H1 (cell line): ENCODE data around the gene FAM193A. TPM values are rescaled to one million over a fixed set of nuclear protein-coding genes. Genes with fewer than 3 reads are reported as not detected.
A peak's percentile ranks its signal among the peaks of the same experiment; 100 is the strongest.

Experiments used
- CTCF ChIA-PET: fragments of 300-600 bp; sonication (Branson Sonifier 250); formaldehyde crosslinking; loops from one replicate; lab custom pipeline; 2021; ENCODE audit not compliant: partially characterized antibody; lab: Charles Lee
- POLR2A ChIA-PET: fragments of 300-600 bp; sonication (Branson Sonifier 250); formaldehyde crosslinking; loops from one replicate; lab custom pipeline; 2021; ENCODE audit warnings: inconsistent platforms; ENCODE audit not compliant: partially characterized antibody; lab: Charles Lee
- DNase-seq, 2 experiments: peaks; one replicate each; pipeline versions ENCODE4 v3.0.0 to v3.0.0-alpha.2; 2010 to 2022; ENCODE audit warnings: low spot score in 2 of 2, low read depth in 1 of 2, mixed read lengths in 1 of 2
- FAIRE-seq: peaks from 2 replicates; lab custom pipeline; 2011; peaks lifted over from hg19 to GRCh38; lab: Jason Lieb, UNC
- H2AFZ ChIP-seq: 2 replicates; pipeline ENCODE4 v1.8.1; 2012; ENCODE audit warnings: low read length, inconsistent platforms
- H2AK5ac ChIP-seq: 2 replicates; pipeline ENCODE4 v1.6.1; 2013; ENCODE audit warnings: low read depth, low read length
- H2BK120ac ChIP-seq: replicated peaks from 2 replicates; pipeline ENCODE3; 2013; ENCODE audit warnings: low read depth, low read length, inconsistent platforms
- H2BK12ac ChIP-seq: 2 replicates; pipeline ENCODE4 v1.6.1; 2013; ENCODE audit warnings: low read depth, low read length
- H2BK15ac ChIP-seq: 2 replicates; pipeline ENCODE4 v1.6.1; 2013; ENCODE audit warnings: low read length
- H2BK20ac ChIP-seq: 2 replicates; pipeline ENCODE4 v1.6.1; 2013; ENCODE audit warnings: low read length
- H2BK5ac ChIP-seq: 2 replicates; pipeline ENCODE4 v1.6.1; 2013; ENCODE audit warnings: low read depth, low read length
- H3K14ac ChIP-seq: 2 replicates; pipeline ENCODE4 v1.6.1; 2013; ENCODE audit warnings: inconsistent platforms; ENCODE audit not compliant: insufficient read length
- H3K18ac ChIP-seq: 2 replicates; pipeline ENCODE4 v1.6.1; 2013; ENCODE audit warnings: low read length; ENCODE audit errors: extremely low read depth
- H3K23ac ChIP-seq: 2 replicates; pipeline ENCODE4 v1.6.1; 2013; ENCODE audit warnings: inconsistent platforms; ENCODE audit not compliant: insufficient read length
- H3K23me2 ChIP-seq: 2 replicates; pipeline ENCODE4 v1.6.1; 2013; ENCODE audit warnings: low read depth, low read length
- H3K27ac ChIP-seq: 2 replicates; pipeline ENCODE4 v1.6.1; 2011; ENCODE audit warnings: low read depth, low read length, inconsistent platforms
- H3K27me3 ChIP-seq, 4 experiments: replicated peaks in 1 of 4; 1 replicate in 1 of 4; 2 replicates in 3 of 4; pipeline versions ENCODE4 v1.6.1 to v1.8.1; 2011 to 2013; ENCODE audit warnings: low read length in 3 of 4, mild to moderate bottlenecking in 3 of 4, inconsistent platforms in 2 of 4, mixed read lengths in 2 of 4, moderate library complexity in 1 of 4; ENCODE audit not compliant: control insufficient read depth in 3 of 4, insufficient read depth in 3 of 4; ENCODE audit errors: extremely low read depth in 1 of 4
- H3K36me3 ChIP-seq, 4 experiments: 2 replicates each; pipeline versions ENCODE4 v1.6.1 to v1.8.1; 2011 to 2013; ENCODE audit warnings: mild to moderate bottlenecking in 4 of 4, low read length in 3 of 4, moderate library complexity in 2 of 4, control low read depth in 1 of 4, inconsistent platforms in 1 of 4; ENCODE audit not compliant: insufficient read depth in 4 of 4, control insufficient read depth in 2 of 4
- H3K4ac ChIP-seq: replicated peaks from 2 replicates; pipeline ENCODE3; 2013; ENCODE audit warnings: low read length, low read depth, mixed read lengths, inconsistent platforms; ENCODE audit not compliant: insufficient read length
- H3K4me1 ChIP-seq, 4 experiments: replicated peaks in 1 of 4; 1 replicate in 1 of 4; 2 replicates in 3 of 4; pipeline versions ENCODE4 v1.6.1 to v1.8.1; 2011 to 2013; ENCODE audit warnings: low read length in 3 of 4, inconsistent platforms in 2 of 4, mixed read lengths in 1 of 4; ENCODE audit not compliant: insufficient read depth in 4 of 4, control insufficient read depth in 3 of 4
- H3K4me2 ChIP-seq, 2 experiments: 2 replicates each; pipeline versions ENCODE4 v1.6.1 to v1.8.1; 2011 to 2013; ENCODE audit warnings: low read depth in 2 of 2, low read length in 2 of 2, control low read depth in 1 of 2, inconsistent platforms in 1 of 2, mild to moderate bottlenecking in 1 of 2; ENCODE audit not compliant: insufficient read depth in 1 of 2
- H3K4me3 ChIP-seq, 4 experiments: fragments of 200-600, 300-600 bp in 1 of 4; sonication (generic), shearing (Covaris generic), sonication (Bioruptor Twin) in 1 of 4; 2 replicates each; pipeline versions ENCODE4 v1.5.1 to v1.8.1; 2011 to 2016; ENCODE audit warnings: low read length in 4 of 4, low read depth in 3 of 4, control low read depth in 2 of 4, inconsistent platforms in 2 of 4, mild to moderate bottlenecking in 2 of 4, mixed read lengths in 1 of 4, moderate library complexity in 1 of 4; ENCODE audit not compliant: insufficient read depth in 2 of 4; ENCODE audit errors: extremely low read depth in 1 of 4
- H3K56ac ChIP-seq: replicated peaks from 2 replicates; pipeline ENCODE3; 2013; ENCODE audit warnings: low read depth, mild to moderate bottlenecking, mixed read lengths, low read length, inconsistent platforms; ENCODE audit not compliant: insufficient read length
- H3K79me1 ChIP-seq: 2 replicates; pipeline ENCODE4 v1.6.1; 2013; ENCODE audit warnings: low read depth, low read length, control low read depth
- H3K79me2 ChIP-seq, 2 experiments: 2 replicates each; pipeline versions ENCODE4 v1.6.1 to v1.8.1; 2012 to 2013; ENCODE audit warnings: low read length in 2 of 2, mild to moderate bottlenecking in 2 of 2, inconsistent platforms in 1 of 2; ENCODE audit not compliant: insufficient read depth in 2 of 2, control insufficient read depth in 1 of 2
- H3K9ac ChIP-seq, 4 experiments: replicated peaks in 1 of 4; 1 replicate in 1 of 4; 2 replicates in 3 of 4; pipeline versions ENCODE4 v1.6.1 to v1.8.1; 2011 to 2013; ENCODE audit warnings: low read depth in 3 of 4, low read length in 3 of 4, control low read depth in 2 of 4, mild to moderate bottlenecking in 2 of 4, moderate library complexity in 2 of 4, inconsistent platforms in 1 of 4; ENCODE audit errors: extremely low read depth in 1 of 4
- H3K9me3 ChIP-seq, 2 experiments: 2 replicates each; pipeline versions ENCODE4 v1.6.1 to v1.8.1; 2012 to 2013; ENCODE audit warnings: mild to moderate bottlenecking in 2 of 2, moderate library complexity in 2 of 2, control low read depth in 1 of 2, inconsistent platforms in 1 of 2, low read depth in 1 of 2, low read length in 1 of 2, mixed read lengths in 1 of 2; ENCODE audit not compliant: insufficient read depth in 2 of 2
- H4K20me1 ChIP-seq, 2 experiments: replicated peaks in 1 of 2; 2 replicates each; pipeline versions ENCODE3 to v1.8.1; 2011 to 2013; ENCODE audit warnings: inconsistent platforms in 2 of 2, low read length in 2 of 2, mild to moderate bottlenecking in 1 of 2; ENCODE audit not compliant: insufficient read depth in 2 of 2, control insufficient read depth in 1 of 2
- H4K5ac ChIP-seq: 2 replicates; pipeline ENCODE4 v1.6.1; 2013; ENCODE audit warnings: low read length, low read depth, mixed read lengths, inconsistent platforms; ENCODE audit not compliant: insufficient read length
- H4K8ac ChIP-seq: 2 replicates; pipeline ENCODE4 v1.8.0; 2013; ENCODE audit warnings: mild to moderate bottlenecking, moderate library complexity, low read length, inconsistent platforms; ENCODE audit not compliant: insufficient read depth; ENCODE audit errors: extremely low read depth
- H4K91ac ChIP-seq: replicated peaks from 2 replicates; pipeline ENCODE3; 2013; ENCODE audit warnings: low read length, mixed read lengths, inconsistent platforms; ENCODE audit not compliant: insufficient read length
- BRCA1 ChIP-seq: IDR thresholded peaks from 2 replicates; pipeline ENCODE4 v1.6.1; 2012; ENCODE audit warnings: low read depth, low read length, improper control_type of control experiment
- CBX5 ChIP-seq: fragments of 300-800, 300-1000 bp; sonication (generic); IDR thresholded peaks from 2 replicates; pipeline ENCODE4 v1.7.1; 2016; ENCODE audit warnings: antibody characterized with exemption, low read length, low read depth
- NANOG ChIP-seq: IDR thresholded peaks from 2 replicates; pipeline ENCODE4 v1.6.1; 2011; ENCODE audit warnings: low read length, low read depth, mild to moderate bottlenecking, inconsistent platforms; ENCODE audit not compliant: insufficient read depth, poor library complexity, severe bottlenecking
- POLR2AphosphoS5 ChIP-seq: IDR thresholded peaks from 2 replicates; pipeline ENCODE4 v1.6.1; 2011; ENCODE audit warnings: low read depth, low read length
- RBBP5 ChIP-seq: IDR thresholded peaks from 2 replicates; pipeline ENCODE4 v1.7.1; 2012; ENCODE audit warnings: low read depth, mild to moderate bottlenecking, inconsistent platforms, low read length, moderate library complexity, borderline replicate concordance
- RNF2 ChIP-seq: fragments of 200-900, 300-1000 bp; sonication (generic); IDR thresholded peaks from 2 replicates; pipeline ENCODE4 v1.7.1; 2016; ENCODE audit warnings: borderline replicate concordance, low read depth, mild to moderate bottlenecking, antibody characterized with exemption, low read length; ENCODE audit not compliant: poor library complexity, severe bottlenecking; ENCODE audit errors: missing control alignments
- RXRA ChIP-seq: IDR thresholded peaks from 2 replicates; pipeline ENCODE4 v1.6.1; 2011; ENCODE audit warnings: low read depth, mild to moderate bottlenecking, low read length, moderate library complexity; ENCODE audit not compliant: insufficient read depth
- TAF1 ChIP-seq: IDR thresholded peaks from 2 replicates; pipeline ENCODE4 v1.6.1; 2011; ENCODE audit warnings: mild to moderate bottlenecking, low read depth, low read length
- WGBS, 2 experiments: shearing (Covaris generic) in 1 of 2; methylation state at CpG; one replicate each; pipeline versions ENCODE4 v1.1.6 to v1.1.7; 2013 to 2015; ENCODE audit warnings: low lambda C conversion rate in 2 of 2, mixed read lengths in 2 of 2, inconsistent platforms in 1 of 2, low coverage in 1 of 2, missing lambda C conversion rate in 1 of 2; ENCODE audit not compliant: insufficient replicate concordance in 2 of 2, insufficient coverage in 1 of 2, insufficient read length in 1 of 2; ENCODE audit errors: extremely low coverage in 1 of 2, missing lambda C conversion rate in 1 of 2; 5-methylcytosine and 5-hydroxymethylcytosine counted together
- polyA plus RNA-seq, 7 experiments: library from polyadenylated mRNA; depleted of rRNA in 3 of 7; stranded (reverse) in 5 of 7; unstranded in 2 of 7; fragments of >200 nt in 5 of 7; fragments of 200-250 nt in 2 of 7; gene quantifications; 1 replicate in 5 of 7; 2 replicates in 1 of 7; 4 replicates in 1 of 7; pipeline versions ENCODE4 v1.2.1 to v1.2.3, GENCODE V29; 2011 to 2013; ENCODE audit warnings: missing spikeins in 2 of 7, mixed read lengths in 2 of 7
- total RNA-seq: library from RNA; stranded (reverse); fragmentation: NEBNext Ultra II Directional; extraction: Animal tissue kit (Norgen Biotek cat#: 25700); gene quantifications from 2 replicates; pipeline ENCODE4 v1.2.1, GENCODE V29; 2021
- TF ChIP-seq, protein P1 (sequence below): IDR thresholded peaks from 2 replicates; pipeline ENCODE4 v1.6.1; 2012; ENCODE audit warnings: low read length, inconsistent platforms

Gene FAM193A
- total and polyA plus RNA-seq, 2 of the 8 experiments (the other 6 are each of a cell fraction or from before 2014, with no cell fraction given): 8.7 to 26.2 TPM

DNA sequence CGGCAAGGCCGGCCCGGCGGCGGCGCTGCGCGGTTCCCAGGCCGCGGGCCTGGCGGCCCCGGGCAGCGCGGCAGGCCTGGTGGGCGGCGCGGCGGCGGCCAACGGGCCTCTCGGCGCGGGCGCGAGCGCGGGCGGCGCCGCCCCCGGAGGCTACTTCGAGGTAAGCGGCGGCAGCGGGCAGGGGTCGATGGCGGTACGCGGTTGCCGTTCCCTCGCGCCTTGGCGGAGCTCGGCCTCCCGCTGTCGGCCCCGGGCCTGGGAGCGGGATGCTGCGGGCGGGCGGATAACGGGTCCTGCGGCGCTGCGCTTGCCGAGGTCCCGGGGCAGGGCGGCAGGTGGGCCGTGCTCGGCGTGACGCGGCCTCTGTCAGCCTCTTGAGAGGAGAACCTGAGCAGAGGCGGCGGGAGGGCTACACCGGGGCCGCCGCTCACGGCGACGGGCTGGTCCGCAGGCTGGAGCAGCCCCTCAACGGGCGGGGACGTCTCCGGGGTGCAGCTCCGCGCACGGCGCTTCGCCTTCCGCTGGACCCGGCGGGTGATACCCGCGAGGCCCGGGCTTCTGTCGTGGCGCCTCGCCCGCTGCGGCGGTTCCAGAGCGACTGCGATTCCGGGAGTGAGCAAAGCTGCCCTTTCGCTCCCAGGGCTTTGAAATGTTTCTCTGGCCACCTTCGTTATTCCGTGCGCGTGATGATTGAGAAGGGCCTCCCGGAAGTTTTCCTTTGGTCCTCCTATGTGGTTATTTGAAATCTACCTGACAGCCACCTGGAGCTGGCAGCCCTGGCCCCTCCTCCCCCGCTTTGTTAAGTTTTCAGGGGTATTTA, 774 bp downstream of the FAM193A start:
- no peaks in the 10 kb centered on the region for H3K9me3 ChIP-seq
- ChIA-PET CTCF (no interaction called here), POLR2A (interaction anchor here (0.6 to 6.4 kb wide), 8 partner anchors 10 to 69 kb away, joined by 3 to 65 read pairs (median 6); partner anchors contain the start of gene RNF4)
- H3K23me2 ChIP-seq: peaks cover 5% of the 10 kb centered on the region; the same call in 1 of the 2 replicates
- no peaks in the 10 kb centered on the region for H3K27me3 ChIP-seq
- H3K4me3 ChIP-seq: peak overlapping the region; percentile 57 to 93 (median 91)
- H2AFZ ChIP-seq: no peak overlapping the region
- H4K91ac ChIP-seq: no peak overlapping the region
- H3K4ac ChIP-seq: no peak overlapping the region
- H4K5ac ChIP-seq: no peak overlapping the region
- no peak overlapping the region for H3K14ac ChIP-seq
- H2BK20ac ChIP-seq: no peak overlapping the region
- H3K9ac ChIP-seq: peak overlapping the region; percentile 15 to 92 (median 62); a peak in 6 of 7 replicates
- H2BK5ac ChIP-seq: no peak overlapping the region
- no peak overlapping the region; the same call in none of the 2 replicates for H3K27ac ChIP-seq
- H4K20me1 ChIP-seq: peaks cover 2 to 9% of the 10 kb centered on the region in 2 experiments
- peaks cover 16 to 51% of the 10 kb centered on the region in 2 experiments; a peak in 3 of 4 replicates for H3K79me2 ChIP-seq
- H2BK120ac ChIP-seq: no peak overlapping the region
- no peak overlapping the region for H3K23ac ChIP-seq
- FAIRE-seq (no peak), DNase-seq (peak in 1 of 2 experiments; percentile 72)
- no peaks in the 10 kb centered on the region; the same call in 1 of the 2 replicates for H3K79me1 ChIP-seq
- no peak overlapping the region for H2BK15ac ChIP-seq
- H3K56ac ChIP-seq: no peak overlapping the region
- peak overlapping the region; percentile 79 for H4K8ac ChIP-seq
- H3K4me2 ChIP-seq: peak overlapping the region; percentile 56 to 69
- H3K36me3 ChIP-seq: no peaks in the 10 kb centered on the region
- peaks cover 0 to 5% (median 4%) of the 10 kb centered on the region in 4 experiments; a peak in 3 of 7 replicates for H3K4me1 ChIP-seq
- no peak overlapping the region for H2AK5ac ChIP-seq
- no peak overlapping the region for H2BK12ac ChIP-seq
- H3K18ac ChIP-seq: peak overlapping the region; percentile 32
- WGBS, 2 experiments: 2% methylated on average over 40 of the region's 103 CpGs; no CpG with 5 or more reads in 1 of the 2 experiments
- TF ChIP-seq RXRA (no peak), NANOG (no peak), POLR2AphosphoS5 (no peak), RNF2 (no peak), TAF1 (0 out of 2 replicates have a peak, but pooled peaks have one; percentile 34), CBX5 (no peak), BRCA1 (no peak), RBBP5 (peak; percentile 61)
- TF ChIP-seq, protein P1, sequence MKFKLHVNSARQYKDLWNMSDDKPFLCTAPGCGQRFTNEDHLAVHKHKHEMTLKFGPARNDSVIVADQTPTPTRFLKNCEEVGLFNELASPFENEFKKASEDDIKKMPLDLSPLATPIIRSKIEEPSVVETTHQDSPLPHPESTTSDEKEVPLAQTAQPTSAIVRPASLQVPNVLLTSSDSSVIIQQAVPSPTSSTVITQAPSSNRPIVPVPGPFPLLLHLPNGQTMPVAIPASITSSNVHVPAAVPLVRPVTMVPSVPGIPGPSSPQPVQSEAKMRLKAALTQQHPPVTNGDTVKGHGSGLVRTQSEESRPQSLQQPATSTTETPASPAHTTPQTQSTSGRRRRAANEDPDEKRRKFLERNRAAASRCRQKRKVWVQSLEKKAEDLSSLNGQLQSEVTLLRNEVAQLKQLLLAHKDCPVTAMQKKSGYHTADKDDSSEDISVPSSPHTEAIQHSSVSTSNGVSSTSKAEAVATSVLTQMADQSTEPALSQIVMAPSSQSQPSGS: no peak
